Omental fat pad (tissue), 4 donors: Measurements from ENCODE around the gene UBL7. TPM values are rescaled to one million over a fixed set of nuclear protein-coding genes. Genes with fewer than 3 reads are reported as not detected.

Experiments used
- ATAC-seq: fragments of 150-250 bp; one replicate; pipeline ENCODE4 v1.9.1; 2016; ENCODE audit warnings: mild to moderate bottlenecking, moderate library complexity; ENCODE audit not compliant: low FRiP score
- DNase-seq: peaks from one replicate; pipeline ENCODE4 v3.0.0-alpha.2; 2019; ENCODE audit warnings: low spot score
- CTCF ChIP-seq, 3 donors: fragments of 450-650 bp; IDR thresholded peaks; one replicate each; pipeline ENCODE4 v1.5.1; 2016 to 2017; ENCODE audit warnings: antibody characterized with exemption in 3 of 3, mild to moderate bottlenecking in 3 of 3, moderate library complexity in 2 of 3
- total RNA-seq, 4 donors: library from RNA; depleted of rRNA; stranded (reverse); fragments of >200 nt; gene quantifications; one replicate each; pipeline ENCODE4 v1.1.0, GENCODE V29; 2016

The UBL7 gene
- total RNA-seq, 4 donors from 2014 or later, result 28.0 to 39.2 (median 34.8) TPM

DNA sequence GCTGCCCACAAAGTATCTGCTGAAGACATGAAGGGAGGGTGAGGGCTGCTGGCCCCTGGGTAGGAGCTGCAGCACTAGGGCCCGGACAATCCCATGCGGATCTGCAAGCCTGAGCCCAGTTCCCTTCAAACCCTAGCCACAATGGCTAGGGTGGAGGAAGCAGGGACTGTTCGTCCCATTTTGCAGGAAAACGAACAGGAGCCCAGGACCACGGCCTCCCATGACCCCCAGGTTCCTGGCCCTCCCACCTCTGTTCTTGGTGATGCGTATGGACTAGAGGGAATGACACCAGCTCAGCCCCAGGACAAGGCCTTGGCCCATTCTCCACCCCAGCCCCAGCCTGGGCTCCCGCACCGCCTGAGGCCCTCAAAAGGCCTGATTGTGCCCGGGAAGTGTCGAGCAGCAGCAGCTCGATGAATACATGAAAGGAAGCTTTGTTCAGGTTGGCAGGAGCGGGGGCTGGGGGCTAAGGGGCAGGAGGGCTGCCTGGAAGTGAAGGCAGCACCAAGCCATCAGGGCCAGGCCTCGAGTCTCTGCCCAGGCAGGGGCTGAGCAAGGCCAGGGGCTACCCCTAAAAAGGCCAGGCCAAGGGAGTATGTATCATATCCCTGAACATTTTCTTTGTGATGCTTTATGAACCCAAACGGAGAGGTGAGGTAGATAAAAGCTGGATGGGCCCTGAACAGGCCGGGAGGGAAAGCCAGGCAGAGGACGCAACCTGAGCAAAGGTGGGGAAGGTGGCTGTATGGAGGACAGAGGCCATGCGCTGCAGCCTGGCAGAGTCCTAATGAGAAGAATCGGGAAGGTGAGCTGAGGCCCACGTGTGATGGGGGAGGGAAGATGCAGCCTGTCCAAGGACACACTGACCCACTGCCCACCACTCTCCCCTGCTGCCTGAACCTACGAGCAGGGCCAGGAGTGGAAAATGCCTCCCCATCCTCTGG lies 39.4 kb downstream of the UBL7 start:
- DNase-seq, result no peak
- no peak for TF ChIP-seq CTCF (IDR thresholded peaks at IDR 0.05)
- ATAC-seq, result no peak

DNA sequence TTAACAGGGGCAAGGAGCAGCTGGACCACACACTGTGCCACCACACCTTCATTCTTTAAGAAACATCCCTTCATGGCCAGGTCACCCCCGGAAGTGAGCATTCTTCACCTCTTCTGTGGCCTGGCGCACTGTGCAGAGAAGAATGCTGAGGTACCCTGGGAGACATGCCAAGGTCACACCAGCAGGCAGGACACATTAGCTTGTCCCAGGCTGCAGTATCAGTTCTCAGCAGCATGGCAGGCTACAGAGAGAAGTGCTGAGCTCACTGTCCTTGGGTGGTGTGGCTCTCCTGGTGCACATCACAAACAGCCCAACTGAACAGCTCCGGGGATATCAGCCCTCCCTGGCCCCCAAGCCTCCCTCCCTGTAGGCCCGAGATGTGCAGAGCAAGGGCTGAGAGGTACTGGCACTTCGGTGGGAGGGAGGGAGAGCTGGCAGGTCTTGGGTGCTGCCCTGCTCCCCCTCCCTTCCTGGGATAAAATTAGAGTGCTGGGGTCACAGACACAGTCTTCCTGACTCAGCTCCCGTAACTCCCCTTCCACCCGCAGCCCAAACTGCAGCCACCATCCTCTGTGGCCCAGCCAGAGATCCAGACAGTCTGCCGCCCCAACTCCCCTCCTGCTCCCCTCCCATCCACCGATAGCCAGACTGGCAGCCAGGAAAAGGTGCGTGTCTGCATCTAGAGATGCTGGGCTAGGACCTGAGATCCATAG lies 40.6 kb downstream of the UBL7 start:
- DNase-seq, result no peak
- no peak for TF ChIP-seq CTCF (IDR thresholded peaks at IDR 0.05)
- ATAC-seq, result no peak

DNA sequence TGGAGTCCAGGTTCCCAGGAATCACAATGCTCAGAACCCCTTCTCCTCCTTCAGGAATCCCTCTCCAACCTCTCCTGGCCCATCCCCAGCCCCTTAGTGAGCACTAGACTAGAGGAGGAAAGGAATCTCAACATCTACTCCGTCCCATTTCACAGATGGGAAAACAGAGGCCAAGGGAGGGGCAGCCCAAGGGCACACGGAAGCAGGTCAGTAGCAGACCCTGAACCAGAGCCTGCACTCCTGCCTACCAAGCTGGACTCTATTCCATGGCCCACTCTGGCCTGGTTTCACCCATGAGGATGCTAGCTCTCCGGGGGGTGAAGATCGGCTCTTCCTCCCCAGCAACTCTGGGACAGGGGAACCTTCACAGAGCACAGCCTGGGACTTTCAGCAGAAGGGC lies 41.5 kb downstream of the UBL7 start:
- no peak for ATAC-seq
- no peak for TF ChIP-seq CTCF (IDR thresholded peaks at IDR 0.05)
- no peak for DNase-seq

DNA sequence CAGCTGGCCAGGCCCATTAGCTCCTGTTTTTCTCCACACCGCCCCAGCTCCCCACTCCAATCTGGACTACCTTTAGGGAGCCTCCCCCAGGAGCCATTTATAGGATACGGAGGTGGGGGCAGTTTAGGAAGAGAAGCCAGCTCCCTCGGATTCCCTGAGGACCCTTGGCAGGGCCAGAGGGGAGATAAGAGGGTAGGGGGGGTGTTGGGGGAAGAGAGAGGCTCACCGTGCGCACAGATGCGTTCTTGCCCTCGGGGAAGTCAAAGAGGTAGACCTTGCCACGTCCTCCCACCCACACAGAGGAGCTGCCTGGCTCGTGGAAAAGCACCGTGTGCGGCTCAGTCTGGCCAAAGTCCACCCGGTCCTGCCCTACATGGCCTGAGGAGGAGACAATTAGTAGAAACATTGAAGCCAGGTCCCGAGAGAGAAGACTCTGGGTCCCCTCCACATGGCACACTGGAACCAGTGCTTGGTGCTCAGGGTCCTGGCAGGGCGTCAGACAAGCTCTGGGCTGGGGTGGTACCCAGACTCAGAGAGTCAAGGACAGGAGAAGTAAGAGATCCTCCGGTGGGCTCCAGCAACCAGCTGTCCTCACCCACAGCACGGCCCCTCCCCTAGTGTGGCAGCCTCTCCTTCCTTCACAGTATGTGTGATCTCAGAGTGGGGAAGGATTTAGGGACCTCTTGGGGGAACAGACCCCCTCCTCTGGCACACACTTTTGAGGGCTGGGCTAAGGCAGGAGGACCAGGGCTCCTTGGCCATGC lies 42.2 kb downstream of the UBL7 start:
- TF ChIP-seq CTCF (IDR thresholded peaks at IDR 0.05), result no peak
- ATAC-seq, result no peak

GRCh38 chr15:74417670-74418069 lies 43.3 kb downstream of the UBL7 start:
- TF ChIP-seq CTCF (IDR thresholded peaks at IDR 0.05), result no peak
- ATAC-seq, result no peak
- no peak for DNase-seq

More for the DNA sequence above, 42.2 kb downstream of the UBL7 start:
- no peak for DNase-seq

- ATAC-seq, result no peak
- no peak for DNase-seq
- no peak for TF ChIP-seq CTCF (IDR thresholded peaks at IDR 0.05)
These were observed 43.7 kb downstream of the UBL7 start for GRCh38 chr15:74417225-74417624.
